Retina (tissue), 1 donor: ENCODE data around the gene CAMLG.

ENCODE experiments used
- DNase-seq: peaks from one replicate; pipeline ENCODE4 v3.0.0-alpha.2; 2016

CAMLG gene

DNA sequence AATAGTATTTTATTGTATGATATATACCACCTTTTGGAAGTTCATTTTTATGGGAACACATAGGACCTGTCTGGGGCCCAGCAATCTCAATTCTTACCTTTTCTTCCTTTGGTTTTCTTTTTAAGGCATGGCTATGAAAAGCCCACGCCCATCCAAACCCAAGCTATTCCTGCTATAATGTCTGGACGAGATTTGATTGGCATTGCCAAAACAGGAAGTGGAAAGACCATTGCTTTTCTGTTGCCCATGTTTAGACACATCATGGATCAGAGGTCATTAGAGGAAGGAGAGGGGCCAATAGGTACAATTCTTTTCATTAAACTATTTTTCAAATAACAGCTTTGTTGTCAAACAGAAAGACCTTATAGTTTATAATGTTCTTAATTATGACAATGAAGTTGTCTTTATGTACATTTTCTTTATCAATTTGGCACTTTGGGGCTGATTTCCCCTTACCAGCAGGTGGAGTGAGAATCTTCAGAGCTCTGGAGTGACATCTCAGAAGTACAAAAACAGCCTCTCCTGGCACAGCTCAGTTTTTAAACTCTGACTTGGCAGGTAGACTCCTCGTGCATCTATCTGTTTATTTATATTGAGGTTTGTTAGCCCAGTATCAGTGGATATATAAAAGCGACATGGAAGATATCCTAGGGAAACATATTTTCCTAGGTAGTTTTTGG lies 46.0 kb downstream of the CAMLG start:
- no peak for DNase-seq

DNA sequence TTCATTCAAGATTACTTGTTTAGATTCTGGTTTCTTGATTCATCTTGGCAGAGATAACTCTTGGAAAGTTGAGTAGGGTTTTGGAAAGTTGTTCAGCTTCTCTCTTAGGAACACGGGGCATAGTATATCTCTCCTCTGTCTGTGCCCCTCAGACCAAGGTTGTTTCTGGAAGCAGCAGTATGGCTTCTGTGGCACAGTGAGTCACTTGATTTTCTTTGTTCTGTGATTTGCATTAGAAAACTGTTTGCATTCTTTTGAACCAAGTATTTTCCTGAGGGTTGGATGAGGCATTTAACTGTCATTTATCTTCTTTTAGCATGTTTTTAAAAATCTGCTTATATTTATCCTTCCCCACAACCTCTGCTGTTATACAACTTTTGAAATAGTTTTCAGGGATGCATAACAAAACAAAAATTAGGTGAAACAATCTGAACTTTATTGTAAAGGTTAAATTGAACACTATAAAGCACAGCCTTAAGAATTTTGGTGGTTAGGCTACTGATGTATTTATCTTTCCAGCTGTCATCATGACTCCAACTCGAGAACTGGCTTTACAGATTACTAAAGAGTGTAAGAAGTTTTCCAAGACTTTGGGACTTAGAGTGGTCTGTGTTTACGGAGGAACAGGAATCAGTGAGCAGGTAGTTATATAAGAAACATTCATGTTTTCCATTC lies 46.7 kb downstream of the CAMLG start:
- DNase-seq: no peak

DNA sequence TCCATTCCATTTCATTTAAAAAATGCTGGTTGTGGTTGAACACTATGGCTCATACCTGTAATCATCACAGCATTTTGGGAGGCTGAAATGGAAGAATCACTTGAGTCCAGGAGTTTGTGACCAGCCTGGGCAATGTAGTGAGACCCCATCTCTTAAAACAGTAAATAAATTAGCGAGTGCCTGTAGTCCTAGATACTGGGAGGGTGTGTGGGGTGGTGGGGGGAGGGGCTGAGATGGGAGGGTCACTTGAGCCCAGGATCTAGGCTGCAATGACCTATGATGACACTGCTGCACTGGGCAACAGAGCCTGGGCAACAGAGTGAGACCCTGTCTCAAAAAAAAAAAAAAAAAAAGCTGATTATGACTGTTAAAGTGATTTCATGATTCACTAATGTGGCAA lies 49.3 kb downstream of the CAMLG start:
- no peak for DNase-seq

DNA sequence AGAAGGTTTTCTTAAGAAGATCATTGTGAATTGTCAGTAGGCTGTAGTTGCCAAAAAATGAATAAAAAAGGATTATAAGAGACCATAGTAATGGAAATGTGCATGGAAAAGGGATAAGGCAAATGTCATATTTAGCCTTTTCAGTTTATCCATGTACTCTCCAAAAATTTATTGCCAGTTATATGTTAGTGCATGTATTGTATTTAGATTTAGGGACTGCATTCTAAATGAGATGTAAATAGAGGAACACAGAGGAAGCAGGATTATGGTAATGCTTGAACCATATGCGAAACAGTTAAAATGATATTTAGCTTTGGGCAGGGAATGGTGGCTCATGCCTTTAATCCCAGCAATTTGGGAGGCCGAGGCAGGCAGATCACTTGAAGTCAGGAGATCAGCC lies 53.2 kb downstream of the CAMLG start:
- DNase-seq: no peak

DNA sequence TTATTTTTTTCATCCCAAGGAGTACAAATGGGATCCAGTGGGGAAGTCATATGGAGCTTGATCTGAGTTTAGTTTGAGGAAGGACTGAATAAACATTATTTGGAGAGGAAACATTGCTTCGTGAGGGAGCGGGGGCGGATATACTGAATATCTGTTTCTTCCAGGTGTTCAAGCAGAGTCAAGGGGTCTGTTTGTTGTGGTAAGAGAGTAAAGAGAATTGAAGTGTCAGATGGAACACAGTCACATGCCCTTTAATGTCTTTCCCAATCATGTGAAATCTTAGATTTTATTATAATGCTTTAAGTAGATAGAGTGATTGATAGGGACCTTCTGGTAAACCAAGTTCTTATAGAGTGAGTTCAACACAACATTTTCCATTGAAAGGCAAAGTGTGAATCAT lies 53.9 kb downstream of the CAMLG start:
- no peak for DNase-seq

DNA sequence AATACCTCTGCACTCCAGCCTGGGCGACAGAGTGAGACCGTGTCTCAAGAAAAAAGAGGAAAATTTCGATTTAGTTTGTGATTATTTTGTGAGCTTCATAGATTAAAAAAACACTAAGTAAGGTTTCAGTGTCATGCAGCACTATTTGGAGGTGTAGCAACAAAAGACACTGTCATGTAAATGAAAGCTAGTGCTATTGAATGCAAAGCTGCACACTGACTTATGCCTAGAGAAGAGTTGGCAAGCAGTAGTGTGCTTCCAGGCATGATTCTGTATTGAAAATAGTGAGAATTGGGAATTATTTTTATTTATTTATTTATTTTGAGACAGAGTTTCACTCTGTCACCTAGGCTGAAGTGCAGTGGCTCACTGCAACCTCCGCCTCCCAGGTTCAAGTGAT lies 54.8 kb downstream of the CAMLG start:
- DNase-seq: no peak

DNA sequence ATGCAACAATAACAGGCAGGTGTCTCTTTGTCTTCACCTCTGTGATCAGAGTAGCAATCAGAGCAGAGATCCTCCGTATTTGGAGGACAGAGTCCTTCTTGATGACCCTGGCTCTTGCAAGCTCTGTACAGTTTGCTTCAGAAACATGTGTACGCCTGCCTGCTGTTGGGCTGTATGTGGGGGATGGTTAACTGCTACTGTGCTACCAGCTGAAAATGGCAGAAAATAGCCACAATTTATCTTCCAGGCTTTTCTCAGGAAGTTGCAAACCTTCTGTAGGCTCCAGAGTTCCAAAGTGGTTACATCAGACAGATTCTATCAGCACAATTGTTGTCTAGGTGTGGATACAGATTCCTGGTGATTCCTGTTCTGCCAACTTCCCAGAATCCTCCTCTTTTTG lies 55.7 kb downstream of the CAMLG start:
- DNase-seq: no peak

DNA sequence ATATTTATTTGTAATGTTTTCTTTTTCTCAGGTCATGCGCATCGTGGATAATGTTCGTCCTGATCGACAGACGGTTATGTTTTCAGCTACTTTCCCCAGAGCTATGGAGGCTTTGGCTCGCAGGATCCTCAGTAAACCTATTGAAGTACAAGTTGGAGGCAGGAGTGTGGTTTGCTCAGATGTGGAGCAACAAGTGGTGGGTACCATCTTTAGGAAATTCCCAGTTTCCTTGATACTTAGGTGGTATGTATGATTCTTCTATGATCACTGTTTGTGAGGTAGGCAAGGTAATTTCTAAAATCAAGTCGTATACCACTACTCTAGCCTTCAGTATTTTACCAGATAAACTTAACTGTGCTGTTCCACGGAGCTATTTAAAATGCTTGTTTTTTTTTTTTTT lies 56.5 kb downstream of the CAMLG start:
- no peak for DNase-seq

DNA sequence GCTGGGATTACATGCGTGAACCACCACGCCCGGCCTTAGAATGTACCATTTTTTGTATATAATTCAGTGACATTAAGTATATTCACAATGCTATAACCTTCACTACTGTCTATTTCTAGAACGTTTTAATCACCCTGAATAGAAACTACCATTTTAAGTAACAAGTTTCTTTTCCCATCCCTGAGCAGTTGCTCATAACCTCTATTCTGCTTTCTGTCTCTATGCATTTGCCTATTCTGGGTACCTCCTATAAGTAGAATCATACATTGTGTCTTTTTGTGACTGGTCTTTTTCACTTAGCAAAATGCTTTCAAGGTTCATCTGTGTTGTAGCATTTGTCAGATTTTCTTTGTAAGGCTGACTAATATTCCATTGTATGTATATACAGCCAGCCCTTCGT lies 60.1 kb downstream of the CAMLG start:
- no peak for DNase-seq
